WTC11 (cell line): ENCODE results near the gene MC2R.

ENCODE experiments used
- CREM ChIP-seq: sonication (generic); formaldehyde crosslinking; IDR thresholded peaks from 2 replicates; pipeline ENCODE4 v1.8.1; 2022; ENCODE audit warnings: mild to moderate bottlenecking, missing genetic modification reagents, moderate library complexity
- NFYB ChIP-seq: sonication (generic); formaldehyde crosslinking; conservative IDR thresholded peaks from 2 replicates; pipeline ENCODE4 v1.8.0; 2022; ENCODE audit warnings: low read depth, missing genetic modification reagents
- SMAD3 ChIP-seq: sonication (generic); formaldehyde crosslinking; IDR thresholded peaks from 2 replicates; pipeline ENCODE4 v1.8.0; 2022; ENCODE audit warnings: missing genetic modification reagents, mild to moderate bottlenecking, borderline replicate concordance
- TF ChIP-seq, protein P1 (sequence below): sonication (generic); formaldehyde crosslinking; IDR thresholded peaks from 2 replicates; pipeline ENCODE4 v1.8.0; 2022; ENCODE audit warnings: mild to moderate bottlenecking, missing genetic modification reagents
- TF ChIP-seq, protein P2 (sequence below): fragments of 250-450 bp; sonication (Bioruptor Pico); IDR thresholded peaks from 2 replicates; pipeline ENCODE4 v2.1.2; 2022; ENCODE audit warnings: mild to moderate bottlenecking, moderate library complexity
- TF ChIP-seq, protein P3 (sequence below): fragments of 200-600 bp; IDR thresholded peaks from 2 replicates; pipeline ENCODE4 v1.8.0; 2022; ENCODE audit warnings: antibody characterized with exemption
- TF ChIP-seq, protein P4 (sequence below): sonication (generic); formaldehyde crosslinking; IDR thresholded peaks from 2 replicates; pipeline ENCODE4 v1.8.0; 2023; ENCODE audit warnings: mild to moderate bottlenecking, missing genetic modification reagents
- TF ChIP-seq, protein P5 (sequence below): sonication (generic); formaldehyde crosslinking; IDR thresholded peaks from 2 replicates; pipeline ENCODE4 v1.8.1; 2022; ENCODE audit warnings: low read depth, missing genetic modification reagents, borderline replicate concordance

DNA sequence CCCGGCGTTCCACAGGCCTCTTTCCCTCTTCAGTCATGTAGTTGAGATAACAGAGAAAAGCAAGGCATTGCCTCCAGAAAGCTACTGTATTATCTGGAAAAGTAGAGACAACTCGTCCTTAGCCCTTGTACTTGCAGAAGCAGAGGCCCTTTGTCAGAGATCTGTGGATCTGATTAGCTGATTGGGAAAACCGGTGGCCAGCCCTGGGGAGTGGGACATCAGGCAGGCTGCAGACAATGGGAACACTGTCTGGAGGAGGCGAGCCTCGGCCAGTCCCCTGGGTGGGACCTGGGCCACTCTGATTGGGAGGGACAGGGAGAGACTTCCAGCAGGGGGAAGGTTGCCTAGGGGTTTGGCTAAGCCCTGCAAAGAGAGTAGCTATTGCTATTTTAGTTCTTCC lies 1.2 kb upstream of the MC2R start:
- TF ChIP-seq, protein P1, sequence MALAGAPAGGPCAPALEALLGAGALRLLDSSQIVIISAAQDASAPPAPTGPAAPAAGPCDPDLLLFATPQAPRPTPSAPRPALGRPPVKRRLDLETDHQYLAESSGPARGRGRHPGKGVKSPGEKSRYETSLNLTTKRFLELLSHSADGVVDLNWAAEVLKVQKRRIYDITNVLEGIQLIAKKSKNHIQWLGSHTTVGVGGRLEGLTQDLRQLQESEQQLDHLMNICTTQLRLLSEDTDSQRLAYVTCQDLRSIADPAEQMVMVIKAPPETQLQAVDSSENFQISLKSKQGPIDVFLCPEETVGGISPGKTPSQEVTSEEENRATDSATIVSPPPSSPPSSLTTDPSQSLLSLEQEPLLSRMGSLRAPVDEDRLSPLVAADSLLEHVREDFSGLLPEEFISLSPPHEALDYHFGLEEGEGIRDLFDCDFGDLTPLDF (CRISPR knock-in tag) = no peak
- TF ChIP-seq, protein P2, sequence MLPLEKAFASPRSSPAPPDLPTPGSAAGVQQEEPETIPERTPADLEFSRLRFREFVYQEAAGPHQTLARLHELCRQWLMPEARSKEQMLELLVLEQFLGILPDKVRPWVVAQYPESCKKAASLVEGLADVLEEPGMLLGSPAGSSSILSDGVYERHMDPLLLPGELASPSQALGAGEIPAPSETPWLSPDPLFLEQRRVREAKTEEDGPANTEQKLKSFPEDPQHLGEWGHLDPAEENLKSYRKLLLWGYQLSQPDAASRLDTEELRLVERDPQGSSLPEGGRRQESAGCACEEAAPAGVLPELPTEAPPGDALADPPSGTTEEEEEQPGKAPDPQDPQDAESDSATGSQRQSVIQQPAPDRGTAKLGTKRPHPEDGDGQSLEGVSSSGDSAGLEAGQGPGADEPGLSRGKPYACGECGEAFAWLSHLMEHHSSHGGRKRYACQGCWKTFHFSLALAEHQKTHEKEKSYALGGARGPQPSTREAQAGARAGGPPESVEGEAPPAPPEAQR (CRISPR knock-in tag) = no peak
- no peak for TF ChIP-seq SMAD3 (CRISPR knock-in tag)
- TF ChIP-seq CREM (CRISPR knock-in tag) = no peak
- no peak for TF ChIP-seq NFYB (CRISPR knock-in tag)
- TF ChIP-seq, protein P3, sequence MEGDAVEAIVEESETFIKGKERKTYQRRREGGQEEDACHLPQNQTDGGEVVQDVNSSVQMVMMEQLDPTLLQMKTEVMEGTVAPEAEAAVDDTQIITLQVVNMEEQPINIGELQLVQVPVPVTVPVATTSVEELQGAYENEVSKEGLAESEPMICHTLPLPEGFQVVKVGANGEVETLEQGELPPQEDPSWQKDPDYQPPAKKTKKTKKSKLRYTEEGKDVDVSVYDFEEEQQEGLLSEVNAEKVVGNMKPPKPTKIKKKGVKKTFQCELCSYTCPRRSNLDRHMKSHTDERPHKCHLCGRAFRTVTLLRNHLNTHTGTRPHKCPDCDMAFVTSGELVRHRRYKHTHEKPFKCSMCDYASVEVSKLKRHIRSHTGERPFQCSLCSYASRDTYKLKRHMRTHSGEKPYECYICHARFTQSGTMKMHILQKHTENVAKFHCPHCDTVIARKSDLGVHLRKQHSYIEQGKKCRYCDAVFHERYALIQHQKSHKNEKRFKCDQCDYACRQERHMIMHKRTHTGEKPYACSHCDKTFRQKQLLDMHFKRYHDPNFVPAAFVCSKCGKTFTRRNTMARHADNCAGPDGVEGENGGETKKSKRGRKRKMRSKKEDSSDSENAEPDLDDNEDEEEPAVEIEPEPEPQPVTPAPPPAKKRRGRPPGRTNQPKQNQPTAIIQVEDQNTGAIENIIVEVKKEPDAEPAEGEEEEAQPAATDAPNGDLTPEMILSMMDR = no peak
- TF ChIP-seq, protein P4, sequence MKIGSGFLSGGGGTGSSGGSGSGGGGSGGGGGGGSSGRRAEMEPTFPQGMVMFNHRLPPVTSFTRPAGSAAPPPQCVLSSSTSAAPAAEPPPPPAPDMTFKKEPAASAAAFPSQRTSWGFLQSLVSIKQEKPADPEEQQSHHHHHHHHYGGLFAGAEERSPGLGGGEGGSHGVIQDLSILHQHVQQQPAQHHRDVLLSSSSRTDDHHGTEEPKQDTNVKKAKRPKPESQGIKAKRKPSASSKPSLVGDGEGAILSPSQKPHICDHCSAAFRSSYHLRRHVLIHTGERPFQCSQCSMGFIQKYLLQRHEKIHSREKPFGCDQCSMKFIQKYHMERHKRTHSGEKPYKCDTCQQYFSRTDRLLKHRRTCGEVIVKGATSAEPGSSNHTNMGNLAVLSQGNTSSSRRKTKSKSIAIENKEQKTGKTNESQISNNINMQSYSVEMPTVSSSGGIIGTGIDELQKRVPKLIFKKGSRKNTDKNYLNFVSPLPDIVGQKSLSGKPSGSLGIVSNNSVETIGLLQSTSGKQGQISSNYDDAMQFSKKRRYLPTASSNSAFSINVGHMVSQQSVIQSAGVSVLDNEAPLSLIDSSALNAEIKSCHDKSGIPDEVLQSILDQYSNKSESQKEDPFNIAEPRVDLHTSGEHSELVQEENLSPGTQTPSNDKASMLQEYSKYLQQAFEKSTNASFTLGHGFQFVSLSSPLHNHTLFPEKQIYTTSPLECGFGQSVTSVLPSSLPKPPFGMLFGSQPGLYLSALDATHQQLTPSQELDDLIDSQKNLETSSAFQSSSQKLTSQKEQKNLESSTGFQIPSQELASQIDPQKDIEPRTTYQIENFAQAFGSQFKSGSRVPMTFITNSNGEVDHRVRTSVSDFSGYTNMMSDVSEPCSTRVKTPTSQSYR (CRISPR knock-in tag) = no peak
- TF ChIP-seq, protein P5, sequence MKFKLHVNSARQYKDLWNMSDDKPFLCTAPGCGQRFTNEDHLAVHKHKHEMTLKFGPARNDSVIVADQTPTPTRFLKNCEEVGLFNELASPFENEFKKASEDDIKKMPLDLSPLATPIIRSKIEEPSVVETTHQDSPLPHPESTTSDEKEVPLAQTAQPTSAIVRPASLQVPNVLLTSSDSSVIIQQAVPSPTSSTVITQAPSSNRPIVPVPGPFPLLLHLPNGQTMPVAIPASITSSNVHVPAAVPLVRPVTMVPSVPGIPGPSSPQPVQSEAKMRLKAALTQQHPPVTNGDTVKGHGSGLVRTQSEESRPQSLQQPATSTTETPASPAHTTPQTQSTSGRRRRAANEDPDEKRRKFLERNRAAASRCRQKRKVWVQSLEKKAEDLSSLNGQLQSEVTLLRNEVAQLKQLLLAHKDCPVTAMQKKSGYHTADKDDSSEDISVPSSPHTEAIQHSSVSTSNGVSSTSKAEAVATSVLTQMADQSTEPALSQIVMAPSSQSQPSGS (CRISPR knock-in tag) = no peak
